D341Med (cell line): Measurements from ENCODE around the gene PTGIR.

Experiments used
- DNase-seq: peaks from one replicate; pipeline ENCODE4 v3.0.0; 2012; ENCODE audit warnings: low spot score

PTGIR gene, protein sequence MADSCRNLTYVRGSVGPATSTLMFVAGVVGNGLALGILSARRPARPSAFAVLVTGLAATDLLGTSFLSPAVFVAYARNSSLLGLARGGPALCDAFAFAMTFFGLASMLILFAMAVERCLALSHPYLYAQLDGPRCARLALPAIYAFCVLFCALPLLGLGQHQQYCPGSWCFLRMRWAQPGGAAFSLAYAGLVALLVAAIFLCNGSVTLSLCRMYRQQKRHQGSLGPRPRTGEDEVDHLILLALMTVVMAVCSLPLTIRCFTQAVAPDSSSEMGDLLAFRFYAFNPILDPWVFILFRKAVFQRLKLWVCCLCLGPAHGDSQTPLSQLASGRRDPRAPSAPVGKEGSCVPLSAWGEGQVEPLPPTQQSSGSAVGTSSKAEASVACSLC

DNA sequence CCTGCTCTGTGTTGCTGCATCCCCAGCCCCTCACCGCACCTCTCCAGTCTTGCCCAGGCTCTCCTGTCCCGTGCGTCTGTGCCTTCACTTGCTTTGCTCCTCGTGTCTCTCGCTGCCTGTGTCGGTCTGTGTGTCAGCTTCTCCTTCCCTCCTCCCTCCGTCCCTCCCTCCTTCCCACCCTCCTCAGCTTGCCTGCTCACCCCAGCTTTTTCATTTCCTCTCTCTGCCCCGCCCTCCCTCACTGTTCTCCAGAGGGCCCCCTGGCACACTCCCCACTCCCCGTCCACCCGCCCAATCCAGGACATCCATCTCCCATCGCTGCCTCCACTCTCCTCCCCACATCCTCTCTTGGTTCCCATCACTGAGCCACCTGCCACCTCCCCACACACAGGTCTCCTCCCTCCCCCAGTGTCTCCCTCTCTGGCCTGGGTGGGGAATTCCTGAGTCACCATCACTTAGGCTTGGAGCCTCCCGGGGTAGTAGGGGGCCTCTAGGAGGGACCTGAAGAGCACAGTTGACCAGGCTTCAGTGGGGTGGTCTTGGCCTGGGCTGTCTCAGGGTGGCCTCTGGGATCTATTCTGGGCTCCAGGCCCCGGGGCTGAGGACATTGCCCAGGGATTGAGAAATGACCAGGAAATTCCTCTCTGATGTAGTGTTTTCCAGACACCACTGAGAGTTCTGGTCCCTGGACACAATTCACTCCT is at the start of gene PTGIR:
Gene PTGIR (minus strand): TSS at position 132 of the 704 bp plus-strand sequence. CDS start 864 bp downstream, outside the sequence.
- DNase-seq: no peak

- no peak for DNase-seq
Measured at GRCh38 chr19:46670813-46671212, 45.9 kb upstream of the PTGIR start.

GRCh38 chr19:46668662-46669061 is 43.8 kb upstream of the PTGIR start:
- DNase-seq: no peak

GRCh38 chr19:46665072-46665471 is 40.2 kb upstream of the PTGIR start:
- no peak for DNase-seq

DNA sequence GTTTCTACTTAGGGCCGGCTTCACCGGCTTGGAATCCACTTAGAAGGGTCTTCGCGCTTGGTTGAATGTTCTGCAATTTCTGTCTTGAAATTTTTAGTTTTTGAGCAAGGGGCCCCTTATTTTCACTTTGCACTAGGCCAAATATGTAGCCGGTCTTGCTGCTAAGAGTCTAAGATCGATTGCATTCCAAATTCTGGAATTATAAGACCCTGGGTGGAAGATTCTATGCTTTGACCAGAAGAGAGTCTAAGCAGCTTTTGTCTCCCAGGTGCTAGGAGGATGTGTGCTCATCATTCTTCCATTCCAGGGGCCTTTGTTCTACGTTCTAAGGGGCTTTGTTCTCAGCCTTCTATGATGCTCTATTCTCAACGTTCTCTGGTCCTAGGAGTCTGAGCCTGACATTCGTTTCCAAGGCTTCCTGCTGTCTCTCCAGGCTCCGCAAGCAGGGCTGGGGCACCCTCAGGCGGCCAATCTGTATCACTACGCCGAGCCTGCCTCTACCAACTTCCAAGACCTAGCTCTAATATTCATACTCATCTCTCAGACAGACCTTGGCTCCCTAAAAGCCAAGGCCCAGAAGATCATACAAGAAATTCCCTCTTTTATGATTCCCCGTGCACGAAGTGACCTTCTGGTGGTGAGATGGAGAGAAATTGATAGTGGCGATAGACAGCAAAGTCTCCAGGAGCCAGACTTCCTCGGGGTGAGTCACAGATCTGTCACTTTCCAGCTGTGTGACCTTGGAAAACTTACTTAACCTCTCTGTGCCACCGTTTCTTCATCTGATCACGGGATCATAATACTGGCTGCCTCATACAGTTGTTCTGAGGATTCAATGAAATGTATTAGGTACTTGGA is 37.1 kb upstream of the PTGIR start:
- peak; percentile 86 for DNase-seq

DNA sequence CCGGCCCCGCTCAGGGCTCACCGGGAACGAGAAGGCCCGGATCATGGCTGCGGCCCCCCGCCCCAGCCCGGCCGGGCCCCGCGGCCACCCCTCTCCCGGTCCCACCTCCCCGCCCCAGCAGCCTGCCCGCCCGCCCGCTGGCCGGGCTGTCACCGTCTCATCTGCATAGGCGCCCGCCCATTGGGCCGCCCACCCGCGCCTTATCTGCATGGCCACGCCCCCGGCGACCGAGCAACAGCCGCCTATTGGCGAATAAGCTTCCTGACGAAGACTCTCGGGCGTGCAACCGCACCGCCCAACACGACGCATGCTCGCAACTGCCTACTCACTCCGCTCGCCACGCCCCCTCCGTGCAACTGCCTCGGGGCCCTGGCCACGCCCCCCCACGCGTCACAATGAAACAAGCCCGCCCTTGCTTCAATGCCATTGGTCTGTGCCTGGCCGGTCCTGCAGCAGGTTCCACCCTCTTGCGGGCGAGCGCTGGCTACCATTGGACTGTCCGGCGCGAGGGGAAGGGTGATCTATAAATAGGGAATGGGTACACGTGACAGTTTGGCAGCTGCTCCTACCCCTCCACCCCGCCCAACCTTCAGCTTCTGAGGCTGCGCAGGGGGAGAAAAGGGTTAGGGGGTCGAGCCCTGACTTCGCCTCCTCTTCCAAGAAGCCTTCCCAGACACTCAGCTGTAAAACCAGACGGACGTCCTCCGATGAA is 36.3 kb upstream of the PTGIR start, which contains the start of gene DACT3:
Gene DACT3 (minus strand): TSS at position 163 of the 712 bp plus-strand sequence. CDS start 118 bp downstream, at position 45.
- peak; percentile 99 for DNase-seq

DNA sequence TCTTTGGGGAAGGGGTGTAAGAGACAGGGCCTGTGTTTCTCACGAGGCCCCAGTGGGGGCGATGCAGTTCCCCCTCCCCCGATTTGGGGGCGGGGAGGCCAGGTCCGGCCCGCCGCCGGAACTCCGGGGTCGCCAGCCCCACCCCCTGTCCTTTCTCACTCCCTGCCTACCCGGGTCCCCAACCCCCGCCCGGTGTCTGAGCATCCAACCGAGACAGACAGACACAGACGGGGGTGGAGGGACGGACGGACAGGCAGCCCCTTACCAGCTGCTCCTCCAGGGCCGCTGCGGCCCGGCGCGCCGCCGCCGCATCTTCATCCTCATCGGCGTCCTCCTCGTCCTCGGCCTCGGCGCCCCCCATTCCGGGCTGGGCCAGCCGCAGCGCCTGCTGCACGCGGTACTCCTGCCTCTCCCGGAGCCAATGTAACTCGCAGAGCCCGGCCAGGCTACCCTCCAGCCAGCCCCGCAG is 35.7 kb upstream of the PTGIR start:
- DNase-seq: no peak

DNA sequence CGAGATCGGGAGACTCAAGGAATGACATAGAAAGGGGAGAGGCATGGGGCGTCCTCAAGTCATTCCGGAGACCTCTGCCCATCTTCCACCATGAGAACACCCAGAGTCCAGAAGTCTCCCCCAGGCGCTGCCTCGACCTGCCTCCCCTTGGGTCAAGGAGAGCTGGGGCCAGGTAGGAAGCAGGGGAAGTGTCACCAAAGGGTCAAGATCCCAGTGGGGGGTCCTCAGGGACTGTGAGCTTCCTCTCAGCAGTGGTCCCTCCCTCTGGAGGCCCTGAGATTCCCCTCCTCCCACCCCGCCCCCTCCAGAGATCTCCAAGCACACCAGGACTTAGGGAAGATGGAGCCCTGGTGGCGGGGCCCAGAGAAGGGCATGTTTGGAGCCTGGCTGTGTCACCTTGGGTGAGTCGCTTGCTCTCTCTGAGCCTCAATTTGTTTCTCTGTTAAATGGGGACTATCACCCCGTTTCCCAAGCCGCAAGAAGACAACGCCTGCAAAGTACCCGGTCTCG is 35.2 kb upstream of the PTGIR start:
- peak; percentile 38 for DNase-seq

DNA sequence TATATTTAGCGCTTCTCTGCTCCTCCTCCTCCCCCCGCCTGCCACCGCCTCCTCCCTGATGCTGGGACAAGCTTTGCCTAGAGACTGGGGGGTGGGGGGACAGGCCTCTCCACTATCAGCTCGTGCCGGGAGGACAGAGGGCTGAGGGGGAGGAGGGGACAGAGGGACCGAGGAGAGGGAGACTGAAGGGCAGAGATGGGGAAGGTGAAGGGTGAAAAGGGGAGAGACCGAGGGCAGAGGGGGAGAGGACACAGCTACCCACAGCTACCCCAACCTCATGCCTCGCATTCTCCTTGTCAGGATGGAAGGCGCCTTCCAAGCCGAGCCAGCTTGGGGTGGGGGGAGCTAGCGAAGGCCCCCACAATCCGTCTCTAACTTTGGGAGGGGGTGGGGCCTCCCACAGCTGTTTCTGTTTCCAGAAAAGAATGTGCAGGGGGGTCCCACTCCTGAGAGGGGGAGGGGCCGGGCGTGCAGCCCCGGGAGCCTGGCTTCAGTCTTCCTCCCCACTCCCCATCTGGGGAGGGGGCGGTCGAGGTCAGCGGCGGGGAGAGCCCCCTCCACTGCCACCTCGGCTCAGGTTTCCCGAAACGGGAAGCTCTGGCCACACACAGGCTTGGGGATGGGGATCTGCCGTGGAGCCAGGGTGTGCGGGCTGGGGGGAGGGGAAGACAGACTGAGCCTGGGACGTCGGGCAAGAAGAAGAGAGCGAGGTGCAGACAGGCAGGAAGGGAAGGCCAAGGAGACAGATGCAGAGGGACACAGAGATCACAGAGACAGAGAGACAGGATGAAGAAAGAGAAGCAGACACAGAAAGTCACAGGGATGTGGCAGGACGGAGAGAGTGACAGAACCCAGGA is 34.5 kb upstream of the PTGIR start:
- peak; percentile 48 for DNase-seq

DNA sequence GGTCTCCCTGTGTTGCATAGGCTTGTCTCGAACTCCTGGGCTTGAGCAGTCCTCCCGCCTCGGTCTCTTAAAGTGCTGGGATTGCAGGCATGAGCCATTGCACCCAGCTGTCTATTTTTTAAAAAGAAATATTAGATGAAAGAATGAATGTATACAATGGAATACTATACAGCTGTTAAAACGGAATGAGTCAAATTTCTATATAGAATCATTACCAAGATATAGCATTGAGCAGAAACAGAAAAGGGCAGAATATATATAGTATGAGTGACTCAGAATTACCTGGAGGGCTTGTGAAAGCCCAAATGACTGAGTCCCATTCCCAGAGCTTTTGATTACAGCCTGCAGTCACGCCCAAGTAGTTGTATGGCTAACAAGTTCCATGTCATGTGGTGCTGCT is 31.7 kb upstream of the PTGIR start:
- no peak for DNase-seq

- DNase-seq: no peak
Measured at GRCh38 chr19:46654621-46655152, 29.8 kb upstream of the PTGIR start.

GRCh38 chr19:46650445-46650844 is 25.6 kb upstream of the PTGIR start:
- no peak for DNase-seq

DNA sequence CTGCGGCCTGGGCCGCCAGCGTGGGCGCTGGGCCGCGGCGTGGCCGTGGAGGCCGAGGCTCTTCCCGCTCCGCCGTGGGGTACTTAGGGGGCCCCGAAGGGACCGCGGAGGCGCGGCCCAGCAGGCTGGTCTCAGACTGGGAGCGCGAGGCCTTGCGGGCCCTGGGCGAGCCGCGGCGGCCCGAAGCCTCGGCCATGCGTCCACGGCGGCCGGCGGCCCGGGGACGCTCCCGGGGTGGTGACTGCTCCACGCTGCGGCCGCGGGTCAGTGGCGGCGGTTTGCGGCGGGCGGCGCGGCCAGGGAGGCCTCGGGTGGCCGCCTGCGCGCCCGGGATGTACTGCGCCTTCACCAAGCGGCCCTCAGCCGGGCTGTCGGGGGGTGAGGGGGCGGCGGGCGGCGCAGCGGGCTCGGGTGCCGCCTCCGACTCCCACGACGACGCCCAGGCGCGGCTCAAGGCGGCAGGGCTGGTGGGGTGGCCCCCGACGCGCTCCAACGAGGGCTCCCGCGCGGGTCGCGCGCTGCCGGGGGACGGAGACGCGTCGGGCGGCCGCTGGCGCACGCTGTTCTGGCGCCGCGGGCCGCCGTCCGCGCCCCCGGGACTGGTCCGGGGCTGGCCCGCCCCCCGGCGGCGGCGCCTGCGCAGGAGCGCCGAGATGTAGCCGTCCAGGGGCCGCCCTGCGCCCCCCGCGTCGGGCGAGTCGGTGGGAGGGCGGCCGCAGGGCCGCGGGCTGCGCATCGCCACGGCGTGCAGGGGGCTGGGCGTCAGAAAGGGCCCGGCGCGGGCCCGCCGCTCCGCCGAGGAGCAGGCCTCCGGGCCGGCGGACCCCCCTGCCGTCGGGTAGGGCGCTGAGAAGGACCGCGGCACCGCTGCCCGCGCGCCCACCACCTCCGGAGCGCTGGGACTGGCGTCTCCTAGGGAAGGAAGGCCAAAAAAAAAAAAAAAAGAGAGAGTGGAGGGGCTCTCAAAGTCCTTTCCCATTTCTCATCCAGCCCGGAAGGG is 24.4 kb upstream of the PTGIR start:
- peak; percentile 63 for DNase-seq

DNA sequence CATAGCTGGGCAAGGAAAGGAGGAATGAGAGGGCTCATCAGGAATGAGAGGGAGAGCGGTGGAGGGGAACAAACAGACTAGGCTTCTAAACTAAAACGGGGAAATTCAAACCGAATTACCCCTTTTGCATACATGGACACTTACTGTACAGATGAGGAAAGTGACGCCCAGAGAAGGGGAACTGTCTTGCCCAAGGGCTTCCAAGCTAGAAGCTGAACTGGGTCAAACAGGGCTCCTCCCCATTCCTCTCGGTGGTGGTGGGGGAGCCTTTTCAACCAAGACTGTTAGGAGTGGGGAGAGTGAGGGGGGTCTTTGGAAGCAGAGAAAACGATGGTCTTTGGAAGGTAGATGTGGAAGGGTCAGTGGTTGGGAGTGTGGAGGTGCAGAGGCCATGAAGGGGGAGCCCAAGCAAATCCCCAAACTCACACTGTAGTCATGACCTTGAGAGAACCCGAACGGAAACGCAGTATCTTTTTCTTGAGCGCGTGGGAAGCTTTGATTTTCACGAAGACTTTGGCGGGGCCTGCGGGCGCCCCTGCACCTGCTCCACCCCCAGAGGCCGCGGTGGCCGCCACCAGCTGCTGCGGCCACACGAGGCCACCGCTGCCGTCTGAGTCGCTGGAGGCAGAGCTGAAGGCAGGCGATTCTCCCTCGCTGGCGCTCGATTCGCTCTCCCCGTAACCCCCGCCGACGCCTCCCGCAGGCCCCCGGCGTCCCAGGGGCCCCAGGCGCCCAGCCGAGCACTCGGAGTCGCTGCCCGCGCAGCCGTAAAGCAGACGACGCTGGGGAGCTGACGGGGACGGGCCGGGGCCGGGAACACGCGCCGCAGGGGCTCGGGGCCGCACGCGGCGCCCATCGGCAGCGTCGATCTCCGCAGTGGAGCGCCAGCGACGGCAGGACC is 23.4 kb upstream of the PTGIR start:
- peak; percentile 30 for DNase-seq

DNA sequence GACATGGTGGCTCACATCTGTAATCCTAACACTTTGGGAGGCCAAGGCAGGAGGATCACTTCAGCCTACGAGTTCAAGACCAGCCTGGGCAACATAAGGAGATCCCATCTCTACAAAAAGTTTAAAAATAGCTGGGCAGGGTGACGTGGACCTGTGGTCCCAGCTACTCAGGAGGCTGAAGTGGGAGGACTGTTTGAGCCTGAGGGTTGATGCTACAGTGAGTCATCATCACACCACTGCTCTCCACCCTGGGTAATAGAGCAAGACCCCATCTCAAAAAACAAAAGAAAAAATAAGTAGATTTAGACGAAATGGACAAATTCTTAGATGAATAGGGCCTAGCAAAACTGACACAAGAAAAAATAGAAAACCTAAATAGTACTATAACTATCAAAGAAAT is 21.5 kb upstream of the PTGIR start:
- no peak for DNase-seq

- no peak for DNase-seq
Measured at GRCh38 chr19:46644720-46645119, 19.8 kb upstream of the PTGIR start.

- no peak for DNase-seq
Measured at GRCh38 chr19:46640656-46641055, 15.8 kb upstream of the PTGIR start.
